GM19035 (cell line): ENCODE results near the gene ASGR1.
"Not testable (repeated sequence)": the region's sequence is repeated elsewhere in the genome, so short reads cannot be mapped to it uniquely, and the experiment has no call there.

Experiments used
- ATAC-seq: cut with Tn5 transposase; IDR thresholded peaks from one replicate; pipeline ENCODE4 v1.9.1; 2021; ENCODE audit not compliant: unreplicated experiment

The ASGR1 gene

GRCh38 chr17:7166873-7167272, 12.3 kb downstream of the ASGR1 start:
- ATAC-seq = no peak

- not testable (repeated sequence) for ATAC-seq
Measured at GRCh38 chr17:7159571-7159970, 19.6 kb downstream of the ASGR1 start.

GRCh38 chr17:7158424-7158823, 20.7 kb downstream of the ASGR1 start:
- ATAC-seq = not testable (repeated sequence)

- no peak for ATAC-seq
Measured at GRCh38 chr17:7156342-7156940, 22.7 kb downstream of the ASGR1 start.

GRCh38 chr17:7147772-7148171, 31.4 kb downstream of the ASGR1 start:
- ATAC-seq = no peak

GRCh38 chr17:7146115-7146514, 33.1 kb downstream of the ASGR1 start:
- no peak for ATAC-seq

- ATAC-seq = no peak
Measured at GRCh38 chr17:7144213-7144612, 35.0 kb downstream of the ASGR1 start.

GRCh38 chr17:7141824-7142223, 37.3 kb downstream of the ASGR1 start:
- ATAC-seq = no peak

- ATAC-seq = no peak
Measured at GRCh38 chr17:7139400-7139799, 39.8 kb downstream of the ASGR1 start.

- ATAC-seq = no peak
Measured at GRCh38 chr17:7138800-7139381, 40.3 kb downstream of the ASGR1 start.

- ATAC-seq = no peak
Measured at GRCh38 chr17:7137171-7137943, 41.8 kb downstream of the ASGR1 start.

GRCh38 chr17:7136266-7136877, 42.8 kb downstream of the ASGR1 start:
- no peak for ATAC-seq

- ATAC-seq = no peak
Measured at GRCh38 chr17:7133916-7134315, 45.3 kb downstream of the ASGR1 start.

- no peak for ATAC-seq
Measured at GRCh38 chr17:7133424-7133823, 45.7 kb downstream of the ASGR1 start.

GRCh38 chr17:7132511-7133094, 46.6 kb downstream of the ASGR1 start:
- ATAC-seq = no peak

- no peak for ATAC-seq
Measured at GRCh38 chr17:7131423-7131791, 47.8 kb downstream of the ASGR1 start.

- ATAC-seq = no peak
Measured at GRCh38 chr17:7130621-7131422, 48.3 kb downstream of the ASGR1 start.

GRCh38 chr17:7129311-7129710, 49.9 kb downstream of the ASGR1 start:
- no peak for ATAC-seq

- ATAC-seq = no peak
Measured at GRCh38 chr17:7128160-7128559, 51.0 kb downstream of the ASGR1 start.

GRCh38 chr17:7127501-7127900, 51.7 kb downstream of the ASGR1 start:
- ATAC-seq = not testable (repeated sequence)

- ATAC-seq = not testable (repeated sequence)
Measured at GRCh38 chr17:7126386-7126785, 52.8 kb downstream of the ASGR1 start.
